Measurements from ENCODE around the gene MEGF10. TPM values are rescaled to one million over a fixed set of nuclear protein-coding genes. Genes with fewer than 3 reads are reported as not detected.

The MEGF10 gene
- total RNA-seq, 1 experiment from 2014 or later: 0.03 TPM

GRCh38 chr5:127406326-127407121 is 115.9 kb downstream of the MEGF10 start:
- no peaks in the 10 kb centered on the region for H3K36me3 ChIP-seq
- no peak overlapping the region for H3K4me3 ChIP-seq
- no peaks in the 10 kb centered on the region for H3K27me3 ChIP-seq (replicated peaks)
- no peaks in the 10 kb centered on the region for H3K9me3 ChIP-seq (replicated peaks)
- no peak overlapping the region for H3K27ac ChIP-seq
- DNase-seq (ENCODE audit: low read depth in 1 of 2, low spot score in 2 of 2): no peak
- no peaks in the 10 kb centered on the region; the same call in 1 of the 2 replicates for H3K4me1 ChIP-seq (replicated peaks)

GRCh38 chr5:127409246-127409917 is 118.8 kb downstream of the MEGF10 start:
- H3K4me3 ChIP-seq: no peak overlapping the region

GRCh38 chr5:127409921-127410675 is 119.5 kb downstream of the MEGF10 start:
- DNase-seq (ENCODE audit: low read depth in 1 of 2, low spot score in 2 of 2): no peak
- Histone ChIP-seq H3K27me3 (replicated peaks) (no peaks in the 10 kb centered on the region), H3K9me3 (replicated peaks) (no peaks in the 10 kb centered on the region), H3K4me1 (replicated peaks) (no peaks in the 10 kb centered on the region), H3K4me3 (no peak overlapping the region), H3K36me3 (no peaks in the 10 kb centered on the region), H3K27ac (no peak overlapping the region)

More at GRCh38 chr5:127409246-127409917, 118.8 kb downstream of the MEGF10 start:
- Histone ChIP-seq H3K27ac (no peak overlapping the region), H3K9me3 (replicated peaks) (no peaks in the 10 kb centered on the region), H3K27me3 (replicated peaks) (no peaks in the 10 kb centered on the region), H3K36me3 (no peaks in the 10 kb centered on the region), H3K4me1 (replicated peaks) (no peaks in the 10 kb centered on the region)
- no peak for DNase-seq (ENCODE audit: low read depth in 1 of 2, low spot score in 2 of 2)

- Histone ChIP-seq H3K36me3 (no peaks in the 10 kb centered on the region), H3K4me3 (no peak overlapping the region), H3K27ac (no peak overlapping the region), H3K9me3 (replicated peaks) (no peaks in the 10 kb centered on the region), H3K4me1 (replicated peaks) (no peaks in the 10 kb centered on the region), H3K27me3 (replicated peaks) (no peaks in the 10 kb centered on the region)
- DNase-seq (ENCODE audit: low read depth in 1 of 2, low spot score in 2 of 2): no peak
These were observed 120.4 kb downstream of the MEGF10 start for GRCh38 chr5:127410959-127411358.

- no peak overlapping the region for H3K4me3 ChIP-seq
- no peaks in the 10 kb centered on the region for H3K4me1 ChIP-seq (replicated peaks)
- no peak overlapping the region for H3K27ac ChIP-seq
- DNase-seq (ENCODE audit: low read depth in 1 of 2, low spot score in 2 of 2): no peak
- H3K27me3 ChIP-seq (replicated peaks): no peaks in the 10 kb centered on the region
- no peaks in the 10 kb centered on the region for H3K9me3 ChIP-seq (replicated peaks)
- H3K36me3 ChIP-seq: no peaks in the 10 kb centered on the region
These were observed 120.8 kb downstream of the MEGF10 start for GRCh38 chr5:127411381-127411780.

GRCh38 chr5:127412698-127413097 is 122.1 kb downstream of the MEGF10 start:
- H3K9me3 ChIP-seq (replicated peaks): no peaks in the 10 kb centered on the region
- no peaks in the 10 kb centered on the region for H3K4me1 ChIP-seq (replicated peaks)
- no peaks in the 10 kb centered on the region for H3K36me3 ChIP-seq
- no peak overlapping the region for H3K4me3 ChIP-seq
- DNase-seq (ENCODE audit: low read depth in 1 of 2, low spot score in 2 of 2): no peak
- H3K27me3 ChIP-seq (replicated peaks): no peaks in the 10 kb centered on the region
- H3K27ac ChIP-seq: no peak overlapping the region

- Histone ChIP-seq H3K27me3 (replicated peaks) (no peaks in the 10 kb centered on the region), H3K27ac (no peak overlapping the region), H3K4me3 (no peak overlapping the region), H3K9me3 (replicated peaks) (no peaks in the 10 kb centered on the region), H3K4me1 (replicated peaks) (no peaks in the 10 kb centered on the region), H3K36me3 (no peaks in the 10 kb centered on the region)
- no peak for DNase-seq (ENCODE audit: low read depth in 1 of 2, low spot score in 2 of 2)
These were observed 124.4 kb downstream of the MEGF10 start for GRCh38 chr5:127415034-127415433.

- Histone ChIP-seq H3K9me3 (replicated peaks) (no peaks in the 10 kb centered on the region), H3K27me3 (replicated peaks) (no peaks in the 10 kb centered on the region), H3K36me3 (no peaks in the 10 kb centered on the region), H3K27ac (no peak overlapping the region), H3K4me1 (replicated peaks) (no peaks in the 10 kb centered on the region), H3K4me3 (no peak overlapping the region)
- no peak for DNase-seq (ENCODE audit: low read depth in 1 of 2, low spot score in 2 of 2)
These were observed 126.3 kb downstream of the MEGF10 start for GRCh38 chr5:127416906-127417305.

- no peak for DNase-seq (ENCODE audit: low read depth in 1 of 2, low spot score in 2 of 2)
- no peaks in the 10 kb centered on the region for H3K36me3 ChIP-seq
- no peaks in the 10 kb centered on the region for H3K9me3 ChIP-seq (replicated peaks)
- H3K27ac ChIP-seq: no peak overlapping the region
- H3K4me1 ChIP-seq (replicated peaks): no peaks in the 10 kb centered on the region
- H3K4me3 ChIP-seq: no peak overlapping the region
- H3K27me3 ChIP-seq (replicated peaks): no peaks in the 10 kb centered on the region
These were observed 126.9 kb downstream of the MEGF10 start for GRCh38 chr5:127417528-127417927.

- DNase-seq (ENCODE audit: low read depth in 1 of 2, low spot score in 2 of 2): no peak
- H3K4me3 ChIP-seq: no peak overlapping the region
- H3K36me3 ChIP-seq: no peaks in the 10 kb centered on the region
- H3K4me1 ChIP-seq (replicated peaks): no peaks in the 10 kb centered on the region
- H3K27ac ChIP-seq: no peak overlapping the region
- no peaks in the 10 kb centered on the region for H3K9me3 ChIP-seq (replicated peaks)
- peaks cover 1% of the 10 kb centered on the region; the same call in 1 of the 2 replicates for H3K27me3 ChIP-seq (replicated peaks)
These were observed 127.8 kb downstream of the MEGF10 start for GRCh38 chr5:127418367-127418766.

- Histone ChIP-seq H3K27me3 (replicated peaks) (peaks cover 2% of the 10 kb centered on the region; the same call in 1 of the 2 replicates), H3K4me1 (replicated peaks) (no peaks in the 10 kb centered on the region), H3K36me3 (no peaks in the 10 kb centered on the region), H3K27ac (no peak overlapping the region), H3K9me3 (replicated peaks) (no peaks in the 10 kb centered on the region), H3K4me3 (no peak overlapping the region)
- DNase-seq (ENCODE audit: low read depth in 1 of 2, low spot score in 2 of 2): no peak
These were observed 128.5 kb downstream of the MEGF10 start for GRCh38 chr5:127418974-127419682.

GRCh38 chr5:127419683-127420257 is 129.2 kb downstream of the MEGF10 start:
- no peaks in the 10 kb centered on the region for H3K36me3 ChIP-seq
- H3K27me3 ChIP-seq (replicated peaks): peaks cover 2% of the 10 kb centered on the region; the same call in 1 of the 2 replicates
- H3K4me1 ChIP-seq (replicated peaks): no peaks in the 10 kb centered on the region
- DNase-seq (ENCODE audit: low read depth in 1 of 2, low spot score in 2 of 2): no peak
- H3K27ac ChIP-seq: no peak overlapping the region
- H3K4me3 ChIP-seq: no peak overlapping the region
- H3K9me3 ChIP-seq (replicated peaks): no peaks in the 10 kb centered on the region

- H3K9me3 ChIP-seq (replicated peaks): no peaks in the 10 kb centered on the region
- H3K4me1 ChIP-seq (replicated peaks): no peaks in the 10 kb centered on the region
- H3K4me3 ChIP-seq: no peak overlapping the region
- DNase-seq (ENCODE audit: low read depth in 1 of 2, low spot score in 2 of 2): no peak
- no peak overlapping the region for H3K27ac ChIP-seq
- no peaks in the 10 kb centered on the region for H3K36me3 ChIP-seq
- H3K27me3 ChIP-seq (replicated peaks): peaks cover 2% of the 10 kb centered on the region; the same call in 1 of the 2 replicates
These were observed 130.2 kb downstream of the MEGF10 start for GRCh38 chr5:127420758-127421157.

Measured in SJSA1 (cell line).